Astrocyte (in vitro differentiated cells and primary cell): ENCODE data around the gene SLC26A3. TPM values are rescaled to one million over a fixed set of nuclear protein-coding genes. Genes with fewer than 3 reads are reported as not detected.

Source experiments
- DNase-seq: peaks from one replicate; pipeline ENCODE4 v3.0.0-alpha.2; 2010; ENCODE audit warnings: low read depth
- FAIRE-seq: peaks from 2 replicates; lab custom pipeline; 2011; peaks lifted over from hg19 to GRCh38; lab: Jason Lieb, UNC
- H2AFZ ChIP-seq: 2 replicates; pipeline ENCODE4 v1.6.0; 2012; ENCODE audit warnings: low read depth, low read length, inconsistent platforms
- H3K27ac ChIP-seq: 2 replicates; pipeline ENCODE4 v1.5.1; 2011; ENCODE audit warnings: low read depth, low read length, inconsistent platforms
- H3K27me3 ChIP-seq: 2 replicates; pipeline ENCODE4 v1.6.0; 2011; ENCODE audit warnings: low read length, inconsistent platforms; ENCODE audit not compliant: insufficient read depth
- H3K36me3 ChIP-seq: 2 replicates; pipeline ENCODE4 v1.5.1; 2011; ENCODE audit warnings: low read length, inconsistent platforms; ENCODE audit not compliant: insufficient read depth
- H3K4me1 ChIP-seq: 2 replicates; pipeline ENCODE4 v1.5.1; 2011; ENCODE audit warnings: low read length, inconsistent platforms; ENCODE audit not compliant: insufficient read depth
- H3K4me2 ChIP-seq: 2 replicates; pipeline ENCODE4 v1.6.0; 2012; ENCODE audit warnings: low read length, inconsistent platforms
- H3K4me3 ChIP-seq: 2 replicates; pipeline ENCODE4 v1.5.1; 2011; ENCODE audit warnings: low read depth, mild to moderate bottlenecking, low read length, inconsistent platforms; ENCODE audit not compliant: insufficient read depth
- H3K79me2 ChIP-seq: 2 replicates; pipeline ENCODE4 v1.6.0; 2012; ENCODE audit warnings: mild to moderate bottlenecking, low read length, inconsistent platforms; ENCODE audit not compliant: insufficient read depth
- H3K9ac ChIP-seq: 2 replicates; pipeline ENCODE4 v1.6.0; 2012; ENCODE audit warnings: mild to moderate bottlenecking, low read length, inconsistent platforms
- H3K9me3 ChIP-seq: 2 replicates; pipeline ENCODE4 v1.5.1; 2012; ENCODE audit warnings: low read depth, mild to moderate bottlenecking, low read length, inconsistent platforms; ENCODE audit not compliant: insufficient read depth
- H4K20me1 ChIP-seq: 2 replicates; pipeline ENCODE4 v1.6.0; 2012; ENCODE audit warnings: low read length, inconsistent platforms; ENCODE audit not compliant: insufficient read depth
- H3K27ac Mint-ChIP-seq: one replicate; pipeline ENCODE4 v1.8.0; 2021; ENCODE audit warnings: mild to moderate bottlenecking, mixed read lengths; ENCODE audit not compliant: unreplicated experiment
- H3K27me3 Mint-ChIP-seq: one replicate; pipeline ENCODE4 v1.8.0; 2021; ENCODE audit warnings: low read depth, mixed read lengths; ENCODE audit not compliant: unreplicated experiment
- H3K36me3 Mint-ChIP-seq: one replicate; pipeline ENCODE4 v1.8.0; 2021; ENCODE audit warnings: low read depth, mixed read lengths; ENCODE audit not compliant: unreplicated experiment
- H3K4me1 Mint-ChIP-seq: one replicate; pipeline ENCODE4 v1.8.0; 2021; ENCODE audit warnings: low read depth, mixed read lengths; ENCODE audit not compliant: unreplicated experiment
- H3K4me3 Mint-ChIP-seq: one replicate; pipeline ENCODE4 v1.8.0; 2021; ENCODE audit warnings: mild to moderate bottlenecking, moderate library complexity, mixed read lengths; ENCODE audit not compliant: unreplicated experiment
- H3K9me3 Mint-ChIP-seq: one replicate; pipeline ENCODE4 v1.8.0; 2021; ENCODE audit warnings: mild to moderate bottlenecking, mixed read lengths; ENCODE audit not compliant: unreplicated experiment
- EZH2 ChIP-seq: IDR thresholded peaks from 2 replicates; pipeline ENCODE4 v1.6.1; 2012; ENCODE audit warnings: mild to moderate bottlenecking, low read length, inconsistent platforms; ENCODE audit not compliant: insufficient read depth
- total RNA-seq: library from RNA; stranded (reverse); gene quantifications from 2 replicates; pipeline ENCODE4 v1.2.1, GENCODE V29; 2021
- TF ChIP-seq, protein P1 (sequence below): IDR thresholded peaks from 2 replicates; pipeline ENCODE4 v1.5.1; 2011; ENCODE audit warnings: low read depth, mild to moderate bottlenecking, inconsistent platforms, low read length, moderate library complexity; ENCODE audit not compliant: insufficient read depth

The SLC26A3 gene
- total RNA-seq, 1 donor from 2014 or later = not detected

DNA sequence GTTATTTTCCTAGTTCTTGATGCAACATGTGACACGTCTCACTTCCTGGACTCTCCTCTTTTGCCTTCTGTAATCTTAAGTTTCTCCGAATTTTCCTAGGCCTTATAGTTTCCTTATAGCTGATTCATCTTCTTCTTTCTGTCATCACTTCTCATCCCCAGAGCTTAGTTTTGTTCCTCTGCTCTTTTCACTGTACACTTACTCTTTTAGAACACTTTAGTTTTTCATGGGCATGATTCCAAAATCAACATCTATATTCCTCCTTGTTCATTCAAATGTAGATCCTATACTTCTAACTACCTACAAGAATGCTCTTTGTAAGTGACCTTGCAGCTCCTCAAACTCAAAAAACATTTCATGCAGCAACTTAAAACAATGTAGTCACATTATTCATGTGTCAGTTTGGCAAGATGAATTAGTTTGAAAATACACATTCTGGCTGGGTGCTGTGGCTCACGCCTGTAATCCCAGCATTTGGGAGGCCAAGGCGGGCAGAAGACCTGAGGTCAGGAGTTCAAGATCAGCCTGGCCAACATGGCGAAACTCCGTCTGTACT, 13.1 kb upstream of the SLC26A3 start:
- no peak for FAIRE-seq
- Histone ChIP-seq H3K36me3 (no peaks in the 10 kb centered on the region), H3K27ac (no peak overlapping the region), H3K9me3 (no peaks in the 10 kb centered on the region), H3K79me2 (no peaks in the 10 kb centered on the region), H2AFZ (no peak overlapping the region), H3K4me2 (no peak overlapping the region), H3K4me3 (no peak overlapping the region), H3K4me1 (no peaks in the 10 kb centered on the region), H3K9ac (no peak overlapping the region), H3K27me3 (peaks cover 9% of the 10 kb centered on the region), H4K20me1 (no peaks in the 10 kb centered on the region)
- no peak overlapping the region for H3K4me3 Mint-ChIP-seq
- DNase-seq = no peak
- H3K36me3 Mint-ChIP-seq = no peaks in the 10 kb centered on the region
- H3K27ac Mint-ChIP-seq = no peak overlapping the region
- no peaks in the 10 kb centered on the region for H3K27me3 Mint-ChIP-seq
- peaks cover 3% of the 10 kb centered on the region for H3K9me3 Mint-ChIP-seq
- no peak for TF ChIP-seq EZH2
- TF ChIP-seq, protein P1, sequence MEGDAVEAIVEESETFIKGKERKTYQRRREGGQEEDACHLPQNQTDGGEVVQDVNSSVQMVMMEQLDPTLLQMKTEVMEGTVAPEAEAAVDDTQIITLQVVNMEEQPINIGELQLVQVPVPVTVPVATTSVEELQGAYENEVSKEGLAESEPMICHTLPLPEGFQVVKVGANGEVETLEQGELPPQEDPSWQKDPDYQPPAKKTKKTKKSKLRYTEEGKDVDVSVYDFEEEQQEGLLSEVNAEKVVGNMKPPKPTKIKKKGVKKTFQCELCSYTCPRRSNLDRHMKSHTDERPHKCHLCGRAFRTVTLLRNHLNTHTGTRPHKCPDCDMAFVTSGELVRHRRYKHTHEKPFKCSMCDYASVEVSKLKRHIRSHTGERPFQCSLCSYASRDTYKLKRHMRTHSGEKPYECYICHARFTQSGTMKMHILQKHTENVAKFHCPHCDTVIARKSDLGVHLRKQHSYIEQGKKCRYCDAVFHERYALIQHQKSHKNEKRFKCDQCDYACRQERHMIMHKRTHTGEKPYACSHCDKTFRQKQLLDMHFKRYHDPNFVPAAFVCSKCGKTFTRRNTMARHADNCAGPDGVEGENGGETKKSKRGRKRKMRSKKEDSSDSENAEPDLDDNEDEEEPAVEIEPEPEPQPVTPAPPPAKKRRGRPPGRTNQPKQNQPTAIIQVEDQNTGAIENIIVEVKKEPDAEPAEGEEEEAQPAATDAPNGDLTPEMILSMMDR = no peak
- peaks cover 3% of the 10 kb centered on the region for H3K4me1 Mint-ChIP-seq

DNA sequence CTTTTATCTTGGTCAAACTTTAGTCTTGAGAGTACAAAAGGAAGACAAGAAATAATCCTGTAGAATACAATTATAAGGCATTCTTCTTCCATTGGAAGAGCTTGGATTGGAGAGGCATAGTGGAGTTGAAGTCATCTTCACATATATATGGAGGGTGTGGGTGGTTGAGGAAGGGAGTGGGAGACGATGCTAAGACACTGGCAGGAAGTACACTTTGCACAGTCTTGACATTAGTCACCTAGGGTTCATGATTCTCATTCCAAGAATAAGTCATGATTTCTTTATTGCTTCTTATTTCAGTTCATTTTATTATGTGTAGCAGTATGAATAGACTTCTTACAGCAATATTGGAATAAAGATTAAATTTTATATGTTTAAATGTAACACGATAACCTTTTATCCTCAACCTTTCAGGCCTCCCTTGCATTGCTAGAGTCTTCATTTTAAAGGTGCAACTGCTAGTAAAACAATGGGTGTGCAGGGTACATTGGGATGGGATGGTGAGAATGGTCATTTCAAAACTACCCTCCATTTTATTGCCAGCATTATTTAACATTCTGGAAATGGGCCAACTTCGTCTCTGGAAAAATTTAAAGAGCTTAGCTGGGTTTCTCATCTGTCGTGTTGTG, 12.3 kb upstream of the SLC26A3 start:
- no peak overlapping the region for H3K27ac Mint-ChIP-seq
- H3K4me3 ChIP-seq = no peak overlapping the region
- no peaks in the 10 kb centered on the region for H4K20me1 ChIP-seq
- H3K27me3 ChIP-seq = peaks cover 7% of the 10 kb centered on the region
- H3K4me1 Mint-ChIP-seq = peaks cover 3% of the 10 kb centered on the region
- no peaks in the 10 kb centered on the region for H3K36me3 Mint-ChIP-seq
- no peak for TF ChIP-seq EZH2
- TF ChIP-seq, protein P1 = no peak
- H3K79me2 ChIP-seq = no peaks in the 10 kb centered on the region
- H3K4me2 ChIP-seq = no peak overlapping the region
- H3K27ac ChIP-seq = no peak overlapping the region
- no peak overlapping the region for H2AFZ ChIP-seq
- H3K36me3 ChIP-seq = no peaks in the 10 kb centered on the region
- DNase-seq (no peak), FAIRE-seq (no peak)
- no peak overlapping the region for H3K4me3 Mint-ChIP-seq
- H3K9ac ChIP-seq = no peak overlapping the region
- no peaks in the 10 kb centered on the region for H3K4me1 ChIP-seq
- no peaks in the 10 kb centered on the region for H3K27me3 Mint-ChIP-seq
- H3K9me3 Mint-ChIP-seq = peaks cover 3% of the 10 kb centered on the region
- H3K9me3 ChIP-seq = no peaks in the 10 kb centered on the region

DNA sequence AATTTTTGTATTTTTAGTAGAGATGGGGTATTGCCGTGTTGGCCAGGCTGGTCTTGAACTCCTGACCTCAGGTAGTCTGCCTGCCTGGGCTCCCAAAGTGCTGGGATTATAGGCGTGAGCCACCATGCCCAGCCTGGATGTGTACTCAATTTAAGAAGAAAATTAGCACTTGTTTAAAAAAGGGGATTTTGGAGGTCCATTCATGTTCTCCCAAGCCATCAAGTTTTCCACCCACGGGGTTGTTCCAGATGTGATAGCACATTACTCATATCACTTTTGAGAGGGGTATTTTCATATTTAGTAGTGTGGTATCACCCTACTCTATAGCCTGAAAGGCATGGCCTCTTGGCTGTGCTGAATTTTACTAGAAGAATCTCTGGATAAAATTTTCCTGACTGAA, 10.5 kb upstream of the SLC26A3 start:
- Mint-ChIP-seq H3K9me3 (peaks cover 3% of the 10 kb centered on the region), H3K27me3 (no peaks in the 10 kb centered on the region), H3K4me3 (no peak overlapping the region), H3K27ac (no peak overlapping the region), H3K36me3 (no peaks in the 10 kb centered on the region), H3K4me1 (peaks cover 3% of the 10 kb centered on the region)
- no peaks in the 10 kb centered on the region for H4K20me1 ChIP-seq
- no peaks in the 10 kb centered on the region for H3K79me2 ChIP-seq
- peaks cover under 1% of the 10 kb centered on the region for H3K27me3 ChIP-seq
- no peak overlapping the region for H3K4me2 ChIP-seq
- H3K27ac ChIP-seq = no peak overlapping the region
- TF ChIP-seq, protein P1 = no peak
- no peak for TF ChIP-seq EZH2
- no peak overlapping the region for H2AFZ ChIP-seq
- no peaks in the 10 kb centered on the region for H3K9me3 ChIP-seq
- no peaks in the 10 kb centered on the region for H3K36me3 ChIP-seq
- FAIRE-seq = no peak
- DNase-seq = no peak
- H3K4me3 ChIP-seq = no peak overlapping the region
- no peak overlapping the region for H3K9ac ChIP-seq
- no peaks in the 10 kb centered on the region for H3K4me1 ChIP-seq
